ENCODE data around the gene SVOP.
"Not testable (repeated sequence)": the region's sequence is repeated elsewhere in the genome, so short reads cannot be mapped to it uniquely, and the experiment has no call there.

The SVOP gene

DNA sequence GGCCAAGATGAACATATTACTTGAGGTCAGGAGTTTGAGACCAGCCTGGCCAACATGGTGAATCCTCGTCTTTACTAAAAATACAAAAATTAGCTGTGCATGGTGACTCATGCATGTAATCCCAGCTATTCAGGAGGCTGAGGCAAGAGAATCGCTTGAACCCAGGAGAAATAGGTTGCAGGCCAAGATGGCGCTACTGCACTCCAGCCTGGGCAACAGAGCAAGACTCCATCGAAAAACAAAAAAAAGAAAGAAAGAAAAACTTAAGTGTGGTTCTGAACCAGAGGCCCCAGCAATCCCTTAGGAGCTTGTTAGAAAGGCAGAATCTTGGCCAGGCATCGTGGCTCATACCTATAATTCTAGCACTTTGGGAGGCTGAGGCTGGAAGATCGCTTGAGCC is 24.5 kb downstream of the SVOP start:
- TF ChIP-seq, protein P1, sequence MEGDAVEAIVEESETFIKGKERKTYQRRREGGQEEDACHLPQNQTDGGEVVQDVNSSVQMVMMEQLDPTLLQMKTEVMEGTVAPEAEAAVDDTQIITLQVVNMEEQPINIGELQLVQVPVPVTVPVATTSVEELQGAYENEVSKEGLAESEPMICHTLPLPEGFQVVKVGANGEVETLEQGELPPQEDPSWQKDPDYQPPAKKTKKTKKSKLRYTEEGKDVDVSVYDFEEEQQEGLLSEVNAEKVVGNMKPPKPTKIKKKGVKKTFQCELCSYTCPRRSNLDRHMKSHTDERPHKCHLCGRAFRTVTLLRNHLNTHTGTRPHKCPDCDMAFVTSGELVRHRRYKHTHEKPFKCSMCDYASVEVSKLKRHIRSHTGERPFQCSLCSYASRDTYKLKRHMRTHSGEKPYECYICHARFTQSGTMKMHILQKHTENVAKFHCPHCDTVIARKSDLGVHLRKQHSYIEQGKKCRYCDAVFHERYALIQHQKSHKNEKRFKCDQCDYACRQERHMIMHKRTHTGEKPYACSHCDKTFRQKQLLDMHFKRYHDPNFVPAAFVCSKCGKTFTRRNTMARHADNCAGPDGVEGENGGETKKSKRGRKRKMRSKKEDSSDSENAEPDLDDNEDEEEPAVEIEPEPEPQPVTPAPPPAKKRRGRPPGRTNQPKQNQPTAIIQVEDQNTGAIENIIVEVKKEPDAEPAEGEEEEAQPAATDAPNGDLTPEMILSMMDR (conservative IDR thresholded peaks at IDR 0.05; ENCODE audit: low read length), result no peak
- TF ChIP-seq EZH2phosphoT487 (IDR thresholded peaks at IDR 0.05; ENCODE audit: borderline replicate concordance), result no peak
- Histone ChIP-seq H3K36me3 (ENCODE audit: insufficient read depth, low read length) (no peaks in the 10 kb centered on the region), H3K9me3 (ENCODE audit: insufficient read depth, low read depth, low read length) (no peaks in the 10 kb centered on the region), H3K9ac (ENCODE audit: low read depth, low read length, poor library complexity, severe bottlenecking) (no peak overlapping the region), H3K9me2 (replicated peaks; ENCODE audit: low read depth, low read length) (no peaks in the 10 kb centered on the region), H2AFZ (ENCODE audit: low read length) (no peak overlapping the region), H3K79me2 (ENCODE audit: insufficient read depth, low read length) (no peaks in the 10 kb centered on the region), H3K4me3 (ENCODE audit: low read length, poor library complexity, severe bottlenecking) (no peak overlapping the region), H4K20me1 (ENCODE audit: insufficient read depth, low read length, poor library complexity, severe bottlenecking) (no peaks in the 10 kb centered on the region), H3F3A (ENCODE audit: low read depth) (no peaks in the 10 kb centered on the region), H3K4me1 (ENCODE audit: insufficient read depth, low read length, poor library complexity, severe bottlenecking) (no peaks in the 10 kb centered on the region), H3K27me3 (ENCODE audit: insufficient read depth, low read length, poor library complexity, severe bottlenecking) (no peaks in the 10 kb centered on the region), H3K4me2 (ENCODE audit: low read depth, low read length, poor library complexity, severe bottlenecking) (no peak overlapping the region)

DNA sequence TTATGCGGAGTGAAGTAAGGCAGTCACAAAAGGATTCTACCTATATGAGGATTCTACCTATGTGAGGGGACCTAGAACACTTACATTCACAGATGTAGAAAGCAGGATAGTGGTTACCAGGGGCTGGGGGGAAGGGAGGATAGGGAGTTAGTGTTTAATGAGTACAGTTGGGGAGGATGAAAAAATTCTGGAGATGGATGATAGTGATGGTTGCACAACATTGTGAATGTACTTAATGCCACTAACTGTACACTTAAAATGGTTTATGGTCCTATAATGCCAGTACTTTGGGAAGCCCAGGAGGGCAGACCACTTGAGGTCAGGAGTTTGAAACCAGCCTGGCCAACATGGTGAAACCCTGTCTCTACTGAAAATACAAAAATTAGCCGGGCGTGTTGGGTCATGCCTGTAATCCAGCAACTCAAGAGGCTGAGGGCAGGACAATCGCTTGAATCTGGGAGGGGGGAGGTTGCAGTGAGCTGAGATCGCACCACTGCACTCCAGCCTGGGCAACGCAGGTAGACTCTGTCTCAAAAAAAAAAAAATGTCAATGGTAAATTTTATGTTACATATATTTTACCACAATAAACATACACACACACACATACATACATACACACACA is 25.4 kb downstream of the SVOP start:
- no peak overlapping the region for H3K9ac ChIP-seq (ENCODE audit: low read depth, low read length, poor library complexity, severe bottlenecking)
- H3K9me3 ChIP-seq (ENCODE audit: insufficient read depth, low read depth, low read length), result no peaks in the 10 kb centered on the region
- no peak for TF ChIP-seq EZH2phosphoT487 (IDR thresholded peaks at IDR 0.05; ENCODE audit: borderline replicate concordance)
- TF ChIP-seq, protein P1 (conservative IDR thresholded peaks at IDR 0.05; ENCODE audit: low read length), result no peak
- H3K27me3 ChIP-seq (ENCODE audit: insufficient read depth, low read length, poor library complexity, severe bottlenecking), result no peaks in the 10 kb centered on the region
- no peaks in the 10 kb centered on the region for H3K79me2 ChIP-seq (ENCODE audit: insufficient read depth, low read length)
- no peak overlapping the region for H2AFZ ChIP-seq (ENCODE audit: low read length)
- no peaks in the 10 kb centered on the region for H3F3A ChIP-seq (ENCODE audit: low read depth)
- no peaks in the 10 kb centered on the region for H3K9me2 ChIP-seq (replicated peaks; ENCODE audit: low read depth, low read length)
- H3K4me2 ChIP-seq (ENCODE audit: low read depth, low read length, poor library complexity, severe bottlenecking), result no peak overlapping the region
- no peaks in the 10 kb centered on the region for H4K20me1 ChIP-seq (ENCODE audit: insufficient read depth, low read length, poor library complexity, severe bottlenecking)
- no peaks in the 10 kb centered on the region for H3K36me3 ChIP-seq (ENCODE audit: insufficient read depth, low read length)
- H3K4me1 ChIP-seq (ENCODE audit: insufficient read depth, low read length, poor library complexity, severe bottlenecking), result no peaks in the 10 kb centered on the region
- H3K4me3 ChIP-seq (ENCODE audit: low read length, poor library complexity, severe bottlenecking), result no peak overlapping the region

DNA sequence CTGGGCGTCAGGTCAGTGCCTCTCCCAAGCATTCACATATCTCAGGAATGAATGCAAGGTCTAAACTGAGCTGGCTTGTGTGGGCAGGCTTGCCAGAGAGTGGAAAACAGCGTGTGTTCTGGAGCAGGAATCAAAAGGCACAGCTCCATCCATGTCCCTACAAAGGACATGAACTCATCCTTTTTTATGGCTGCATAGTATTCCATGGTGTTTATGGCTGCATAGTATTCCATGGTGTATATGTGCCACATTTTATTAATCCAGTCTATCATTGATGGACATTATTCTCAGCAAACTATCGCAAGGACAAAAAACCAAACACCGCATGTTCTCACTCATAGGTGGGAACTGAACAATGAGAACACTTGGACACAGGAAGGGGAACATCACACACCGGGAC is 30.8 kb downstream of the SVOP start:
- H3K79me2 ChIP-seq (ENCODE audit: insufficient read depth, low read length); H3K9me2 ChIP-seq (replicated peaks; ENCODE audit: low read depth, low read length); H2AFZ ChIP-seq (ENCODE audit: low read length); H3K36me3 ChIP-seq (ENCODE audit: insufficient read depth, low read length); H3K9ac ChIP-seq (ENCODE audit: low read depth, low read length, poor library complexity, severe bottlenecking); H3F3A ChIP-seq (ENCODE audit: low read depth); H3K4me2 ChIP-seq (ENCODE audit: low read depth, low read length, poor library complexity, severe bottlenecking); H3K9me3 ChIP-seq (ENCODE audit: insufficient read depth, low read depth, low read length); H3K27me3 ChIP-seq (ENCODE audit: insufficient read depth, low read length, poor library complexity, severe bottlenecking); H3K4me3 ChIP-seq (ENCODE audit: low read length, poor library complexity, severe bottlenecking); H4K20me1 ChIP-seq (ENCODE audit: insufficient read depth, low read length, poor library complexity, severe bottlenecking); H3K4me1 ChIP-seq (ENCODE audit: insufficient read depth, low read length, poor library complexity, severe bottlenecking): not testable (repeated sequence)

DNA sequence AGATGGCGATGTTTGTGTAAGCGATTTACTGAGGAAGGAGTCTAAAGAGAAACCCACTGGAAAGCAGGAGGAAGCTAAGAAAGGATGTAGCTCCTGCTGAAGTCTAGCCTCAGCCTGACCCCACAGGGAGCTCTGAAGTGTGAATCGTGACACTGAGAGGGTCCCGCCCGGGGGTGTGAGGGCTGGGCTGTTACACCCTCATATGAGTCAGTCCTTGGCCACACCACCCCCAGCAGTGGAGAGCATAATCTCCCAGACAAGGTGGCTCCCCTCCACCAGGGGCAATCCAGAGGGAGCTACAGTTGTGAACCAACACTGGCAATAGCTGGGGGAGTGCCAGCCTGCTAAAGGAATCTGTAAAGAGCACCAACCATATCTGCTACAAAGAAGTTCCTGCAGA is 31.5 kb downstream of the SVOP start:
- TF ChIP-seq, protein P1 (conservative IDR thresholded peaks at IDR 0.05; ENCODE audit: low read length), result no peak
- TF ChIP-seq EZH2phosphoT487 (IDR thresholded peaks at IDR 0.05; ENCODE audit: borderline replicate concordance), result no peak
- no peaks in the 10 kb centered on the region for H3K4me1 ChIP-seq (ENCODE audit: insufficient read depth, low read length, poor library complexity, severe bottlenecking)
- no peak overlapping the region for H3K9ac ChIP-seq (ENCODE audit: low read depth, low read length, poor library complexity, severe bottlenecking)
- H4K20me1 ChIP-seq (ENCODE audit: insufficient read depth, low read length, poor library complexity, severe bottlenecking), result no peaks in the 10 kb centered on the region
- H3K9me3 ChIP-seq (ENCODE audit: insufficient read depth, low read depth, low read length), result no peaks in the 10 kb centered on the region
- no peaks in the 10 kb centered on the region for H3F3A ChIP-seq (ENCODE audit: low read depth)
- no peak overlapping the region for H2AFZ ChIP-seq (ENCODE audit: low read length)
- no peaks in the 10 kb centered on the region for H3K27me3 ChIP-seq (ENCODE audit: insufficient read depth, low read length, poor library complexity, severe bottlenecking)
- H3K4me2 ChIP-seq (ENCODE audit: low read depth, low read length, poor library complexity, severe bottlenecking), result no peak overlapping the region
- H3K4me3 ChIP-seq (ENCODE audit: low read length, poor library complexity, severe bottlenecking), result no peak overlapping the region
- H3K36me3 ChIP-seq (ENCODE audit: insufficient read depth, low read length), result no peaks in the 10 kb centered on the region
- no peaks in the 10 kb centered on the region for H3K79me2 ChIP-seq (ENCODE audit: insufficient read depth, low read length)
- no peaks in the 10 kb centered on the region for H3K9me2 ChIP-seq (replicated peaks; ENCODE audit: low read depth, low read length)
